Right lobe of liver (tissue), 4 donors: Measurements from ENCODE around the gene MYO1H.

ENCODE experiments used
- POLR2A ChIP-seq: fragments of 450-650 bp; IDR thresholded peaks from one replicate; pipeline ENCODE4 v1.6.1; 2017; ENCODE audit warnings: antibody characterized with exemption, mild to moderate bottlenecking
- TF ChIP-seq, protein P1 (sequence below), 4 donors: fragments of 200-600 bp in 3 of 4; fragments of 450-650 bp in 1 of 4; IDR thresholded peaks; one replicate each; pipeline versions ENCODE4 v1.5.1 to v1.8.0; 2016 to 2022; ENCODE audit warnings: antibody characterized with exemption in 4 of 4, mild to moderate bottlenecking in 2 of 4
- donor health status: DM: no; HTN: no; CAD: no.
- donor health status: DM: no; HTN: no; CAD: no.
- donor health status: DM: no; HTN: yes; CAD: no.

DNA sequence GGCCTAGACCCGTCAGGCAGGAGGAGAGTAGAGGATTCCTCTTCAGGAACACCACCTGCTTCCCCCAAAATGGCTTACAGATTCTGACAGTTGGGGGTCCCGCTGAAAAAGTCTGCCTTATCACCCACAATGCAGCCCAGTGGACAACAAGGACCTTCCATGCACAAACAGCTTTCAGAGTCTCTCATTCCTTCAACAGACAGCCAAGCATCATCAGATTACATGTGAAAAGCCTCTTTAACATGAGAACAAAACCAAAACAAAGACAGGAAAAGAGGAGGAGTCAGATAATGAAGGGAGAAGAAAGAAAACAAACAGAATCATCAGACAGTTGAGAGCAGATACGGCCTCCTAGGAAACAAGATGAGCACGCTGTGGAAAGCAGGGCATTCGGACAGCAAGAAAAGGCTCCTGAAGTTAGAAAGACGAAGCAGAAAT is 111.1 kb downstream of the MYO1H start:
- TF ChIP-seq, protein P1, sequence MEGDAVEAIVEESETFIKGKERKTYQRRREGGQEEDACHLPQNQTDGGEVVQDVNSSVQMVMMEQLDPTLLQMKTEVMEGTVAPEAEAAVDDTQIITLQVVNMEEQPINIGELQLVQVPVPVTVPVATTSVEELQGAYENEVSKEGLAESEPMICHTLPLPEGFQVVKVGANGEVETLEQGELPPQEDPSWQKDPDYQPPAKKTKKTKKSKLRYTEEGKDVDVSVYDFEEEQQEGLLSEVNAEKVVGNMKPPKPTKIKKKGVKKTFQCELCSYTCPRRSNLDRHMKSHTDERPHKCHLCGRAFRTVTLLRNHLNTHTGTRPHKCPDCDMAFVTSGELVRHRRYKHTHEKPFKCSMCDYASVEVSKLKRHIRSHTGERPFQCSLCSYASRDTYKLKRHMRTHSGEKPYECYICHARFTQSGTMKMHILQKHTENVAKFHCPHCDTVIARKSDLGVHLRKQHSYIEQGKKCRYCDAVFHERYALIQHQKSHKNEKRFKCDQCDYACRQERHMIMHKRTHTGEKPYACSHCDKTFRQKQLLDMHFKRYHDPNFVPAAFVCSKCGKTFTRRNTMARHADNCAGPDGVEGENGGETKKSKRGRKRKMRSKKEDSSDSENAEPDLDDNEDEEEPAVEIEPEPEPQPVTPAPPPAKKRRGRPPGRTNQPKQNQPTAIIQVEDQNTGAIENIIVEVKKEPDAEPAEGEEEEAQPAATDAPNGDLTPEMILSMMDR (IDR thresholded peaks at IDR 0.05), result no peak
- no peak for TF ChIP-seq POLR2A
